ENCODE measurements around the gene RPS15. TPM values are rescaled to one million over a fixed set of nuclear protein-coding genes. Genes with fewer than 3 reads are reported as not detected.

Gene RPS15
- total and polyA plus RNA-seq, 9 of the 15 experiments (the other 6 are each of a cell fraction or from before 2014, with no cell fraction given) = 605 to 2,791 (median 957) TPM

- TF ChIP-seq, protein P1, sequence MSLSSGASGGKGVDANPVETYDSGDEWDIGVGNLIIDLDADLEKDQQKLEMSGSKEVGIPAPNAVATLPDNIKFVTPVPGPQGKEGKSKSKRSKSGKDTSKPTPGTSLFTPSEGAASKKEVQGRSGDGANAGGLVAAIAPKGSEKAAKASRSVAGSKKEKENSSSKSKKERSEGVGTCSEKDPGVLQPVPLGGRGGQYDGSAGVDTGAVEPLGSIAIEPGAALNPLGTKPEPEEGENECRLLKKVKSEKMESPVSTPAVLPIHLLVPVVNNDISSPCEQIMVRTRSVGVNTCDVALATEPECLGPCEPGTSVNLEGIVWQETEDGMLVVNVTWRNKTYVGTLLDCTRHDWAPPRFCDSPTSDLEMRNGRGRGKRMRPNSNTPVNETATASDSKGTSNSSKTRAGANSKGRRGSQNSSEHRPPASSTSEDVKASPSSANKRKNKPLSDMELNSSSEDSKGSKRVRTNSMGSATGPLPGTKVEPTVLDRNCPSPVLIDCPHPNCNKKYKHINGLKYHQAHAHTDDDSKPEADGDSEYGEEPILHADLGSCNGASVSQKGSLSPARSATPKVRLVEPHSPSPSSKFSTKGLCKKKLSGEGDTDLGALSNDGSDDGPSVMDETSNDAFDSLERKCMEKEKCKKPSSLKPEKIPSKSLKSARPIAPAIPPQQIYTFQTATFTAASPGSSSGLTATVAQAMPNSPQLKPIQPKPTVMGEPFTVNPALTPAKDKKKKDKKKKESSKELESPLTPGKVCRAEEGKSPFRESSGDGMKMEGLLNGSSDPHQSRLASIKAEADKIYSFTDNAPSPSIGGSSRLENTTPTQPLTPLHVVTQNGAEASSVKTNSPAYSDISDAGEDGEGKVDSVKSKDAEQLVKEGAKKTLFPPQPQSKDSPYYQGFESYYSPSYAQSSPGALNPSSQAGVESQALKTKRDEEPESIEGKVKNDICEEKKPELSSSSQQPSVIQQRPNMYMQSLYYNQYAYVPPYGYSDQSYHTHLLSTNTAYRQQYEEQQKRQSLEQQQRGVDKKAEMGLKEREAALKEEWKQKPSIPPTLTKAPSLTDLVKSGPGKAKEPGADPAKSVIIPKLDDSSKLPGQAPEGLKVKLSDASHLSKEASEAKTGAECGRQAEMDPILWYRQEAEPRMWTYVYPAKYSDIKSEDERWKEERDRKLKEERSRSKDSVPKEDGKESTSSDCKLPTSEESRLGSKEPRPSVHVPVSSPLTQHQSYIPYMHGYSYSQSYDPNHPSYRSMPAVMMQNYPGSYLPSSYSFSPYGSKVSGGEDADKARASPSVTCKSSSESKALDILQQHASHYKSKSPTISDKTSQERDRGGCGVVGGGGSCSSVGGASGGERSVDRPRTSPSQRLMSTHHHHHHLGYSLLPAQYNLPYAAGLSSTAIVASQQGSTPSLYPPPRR (CRISPR knock-in tag; IDR thresholded peaks at IDR 0.05; ENCODE audit: borderline replicate concordance) = no peak
- TF ChIP-seq, protein P2, sequence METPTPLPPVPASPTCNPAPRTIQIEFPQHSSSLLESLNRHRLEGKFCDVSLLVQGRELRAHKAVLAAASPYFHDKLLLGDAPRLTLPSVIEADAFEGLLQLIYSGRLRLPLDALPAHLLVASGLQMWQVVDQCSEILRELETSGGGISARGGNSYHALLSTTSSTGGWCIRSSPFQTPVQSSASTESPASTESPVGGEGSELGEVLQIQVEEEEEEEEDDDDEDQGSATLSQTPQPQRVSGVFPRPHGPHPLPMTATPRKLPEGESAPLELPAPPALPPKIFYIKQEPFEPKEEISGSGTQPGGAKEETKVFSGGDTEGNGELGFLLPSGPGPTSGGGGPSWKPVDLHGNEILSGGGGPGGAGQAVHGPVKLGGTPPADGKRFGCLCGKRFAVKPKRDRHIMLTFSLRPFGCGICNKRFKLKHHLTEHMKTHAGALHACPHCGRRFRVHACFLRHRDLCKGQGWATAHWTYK (CRISPR knock-in tag; IDR thresholded peaks at IDR 0.05) = no peak
- TF ChIP-seq MEF2A (IDR thresholded peaks at IDR 0.05; ENCODE audit: control insufficient read depth, low read depth, low read length) = no peak
- TF ChIP-seq SRF (CRISPR knock-in tag; IDR thresholded peaks at IDR 0.05) = no peak
- no peak for TF ChIP-seq U2AF1 (optimal IDR thresholded peaks at IDR 0.05; ENCODE audit: low read depth, low read length)
Observed at GRCh38 chr19:1441677-1442438, 3.7 kb downstream of the RPS15 start (continued).

Measured in K562 (cell line).